Measurements from ENCODE around the gene PFN3. TPM values are rescaled to one million over a fixed set of nuclear protein-coding genes. Genes with fewer than 3 reads are reported as not detected.

Gene PFN3
- polyA plus RNA-seq, 1 experiment: not detected

- ChIA-PET POLR2A (interaction anchor here (0.6 to 1.4 kb wide), 5 partner anchors 9 to 128 kb away, joined by 3 to 12 read pairs (median 3); partner anchors contain the start of genes GRK6 and PDLIM7), CTCF (interaction anchor here (0.6 to 5.6 kb wide), 36 partner anchors 8 to 348 kb away, joined by 3 to 61 read pairs (median 5); partner anchors contain the start of genes LMAN2, SLC34A1 and ZNF346)
- Histone ChIP-seq H3K9me3 (ENCODE audit: control insufficient read depth, insufficient read depth, low read length) (peaks cover 4% of the 10 kb centered on the region; the same call in 1 of the 2 replicates), H3K27ac (ENCODE audit: low read depth, low read length) (no peak overlapping the region), H3K27me3 (ENCODE audit: control insufficient read depth, insufficient read depth, low read length) (no peaks in the 10 kb centered on the region), H3K4me3 (ENCODE audit: low read depth, low read length) (no peak overlapping the region)
- DNase-seq (ENCODE audit: low read depth, low spot score): no peak
- TF ChIP-seq, protein P1, sequence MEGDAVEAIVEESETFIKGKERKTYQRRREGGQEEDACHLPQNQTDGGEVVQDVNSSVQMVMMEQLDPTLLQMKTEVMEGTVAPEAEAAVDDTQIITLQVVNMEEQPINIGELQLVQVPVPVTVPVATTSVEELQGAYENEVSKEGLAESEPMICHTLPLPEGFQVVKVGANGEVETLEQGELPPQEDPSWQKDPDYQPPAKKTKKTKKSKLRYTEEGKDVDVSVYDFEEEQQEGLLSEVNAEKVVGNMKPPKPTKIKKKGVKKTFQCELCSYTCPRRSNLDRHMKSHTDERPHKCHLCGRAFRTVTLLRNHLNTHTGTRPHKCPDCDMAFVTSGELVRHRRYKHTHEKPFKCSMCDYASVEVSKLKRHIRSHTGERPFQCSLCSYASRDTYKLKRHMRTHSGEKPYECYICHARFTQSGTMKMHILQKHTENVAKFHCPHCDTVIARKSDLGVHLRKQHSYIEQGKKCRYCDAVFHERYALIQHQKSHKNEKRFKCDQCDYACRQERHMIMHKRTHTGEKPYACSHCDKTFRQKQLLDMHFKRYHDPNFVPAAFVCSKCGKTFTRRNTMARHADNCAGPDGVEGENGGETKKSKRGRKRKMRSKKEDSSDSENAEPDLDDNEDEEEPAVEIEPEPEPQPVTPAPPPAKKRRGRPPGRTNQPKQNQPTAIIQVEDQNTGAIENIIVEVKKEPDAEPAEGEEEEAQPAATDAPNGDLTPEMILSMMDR (IDR thresholded peaks at IDR 0.05; ENCODE audit: low read depth, low read length): no peak
Observed at GRCh38 chr5:177369645-177370440, 30.6 kb downstream of the PFN3 start.

DNA sequence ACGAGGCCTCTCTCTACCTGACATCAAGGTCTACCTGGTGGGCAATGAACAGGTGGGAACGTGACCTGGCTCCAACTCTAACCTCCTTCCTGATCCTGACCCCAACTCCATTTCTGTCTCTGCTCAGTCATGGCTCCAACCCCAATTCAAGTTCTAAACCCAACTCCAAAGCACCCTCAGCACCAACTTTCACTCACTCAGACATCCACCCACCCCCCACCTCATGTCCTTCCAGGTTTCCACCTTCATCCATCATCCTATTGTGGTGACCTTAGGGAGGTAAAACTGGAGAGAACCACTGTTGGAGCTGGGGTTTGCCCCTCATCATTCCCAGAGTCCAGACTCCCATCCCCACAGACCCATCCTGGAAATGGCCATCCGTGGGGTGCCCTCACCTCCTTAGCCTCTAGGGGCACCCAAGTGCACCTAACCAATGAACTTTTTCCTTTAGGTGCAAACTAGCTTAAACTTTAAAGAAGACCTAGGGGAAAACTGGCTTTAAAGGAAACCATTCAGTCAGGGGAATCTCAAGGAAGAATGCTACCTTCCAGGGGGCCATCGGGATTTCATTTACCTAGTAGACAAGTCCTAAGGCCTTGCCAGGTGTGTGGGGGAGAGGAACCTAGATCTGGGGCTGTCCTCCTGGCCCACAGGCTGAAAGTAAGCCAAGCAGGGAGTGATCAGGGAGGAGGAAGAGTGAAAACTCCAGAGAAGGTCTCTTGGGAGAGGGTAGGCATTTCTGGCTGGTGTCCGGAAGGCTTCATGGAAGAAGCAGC, 31.4 kb downstream of the PFN3 start:
- no peak for DNase-seq (ENCODE audit: low read depth, low spot score)
- TF ChIP-seq, protein P1 (IDR thresholded peaks at IDR 0.05; ENCODE audit: low read depth, low read length): peak; percentile 73
- Histone ChIP-seq H3K27me3 (ENCODE audit: control insufficient read depth, insufficient read depth, low read length) (no peaks in the 10 kb centered on the region), H3K4me3 (ENCODE audit: low read depth, low read length) (no peak overlapping the region), H3K9me3 (ENCODE audit: control insufficient read depth, insufficient read depth, low read length) (peaks cover 4% of the 10 kb centered on the region; the same call in 1 of the 2 replicates), H3K27ac (ENCODE audit: low read depth, low read length) (no peak overlapping the region)
- ChIA-PET POLR2A (no interaction called here), CTCF (interaction anchor here (0.6 to 5.6 kb wide), 16 partner anchors 8 to 133 kb away, joined by 3 to 61 read pairs (median 4); partner anchors contain the start of genes LMAN2 and SLC34A1)

DNA sequence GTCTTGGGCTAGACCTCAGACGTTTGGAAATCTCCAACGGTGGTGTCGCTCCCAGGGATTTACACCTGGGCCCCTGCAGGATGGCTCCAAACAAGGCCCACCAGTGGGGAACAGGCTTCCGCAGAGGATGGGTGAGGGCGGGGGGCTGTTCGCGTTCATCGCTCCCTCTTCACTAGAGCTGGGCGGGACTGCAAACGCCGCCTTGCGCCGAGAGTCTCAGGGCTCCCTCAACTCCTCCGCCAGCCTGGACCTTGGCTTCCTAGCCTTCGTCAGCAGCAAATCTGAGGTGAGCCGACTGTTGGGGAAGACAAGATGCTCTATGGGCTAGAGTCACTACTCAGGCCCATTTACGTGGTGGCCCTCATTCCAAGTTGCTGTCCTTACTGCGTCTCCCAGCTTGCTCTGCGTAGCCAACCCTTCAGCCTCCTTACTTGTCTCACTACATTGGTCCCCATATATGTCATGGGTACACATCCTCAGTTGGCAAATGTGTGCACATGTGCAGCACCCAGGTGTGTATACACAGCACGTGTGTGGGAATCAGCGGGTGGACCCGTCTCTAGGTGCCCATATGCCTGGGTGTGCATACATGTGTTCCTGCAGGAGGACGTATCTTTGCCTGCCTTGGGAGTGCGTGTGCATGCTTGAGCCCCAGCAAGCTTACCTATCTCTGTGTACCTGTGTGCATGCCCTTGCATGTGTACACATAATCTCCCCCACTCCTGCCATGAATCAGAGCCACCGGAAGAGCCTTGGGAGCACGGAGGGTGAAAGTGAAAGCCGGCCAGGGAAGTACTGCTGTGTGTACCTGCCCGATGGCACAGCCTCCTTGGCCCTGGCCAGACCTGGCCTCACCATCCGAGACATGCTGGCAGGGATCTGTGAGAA, 32.2 kb downstream of the PFN3 start:
- no peak for DNase-seq (ENCODE audit: low read depth, low spot score)
- Histone ChIP-seq H3K27me3 (ENCODE audit: control insufficient read depth, insufficient read depth, low read length) (no peaks in the 10 kb centered on the region), H3K4me3 (ENCODE audit: low read depth, low read length) (no peak overlapping the region), H3K27ac (ENCODE audit: low read depth, low read length) (no peak overlapping the region), H3K9me3 (ENCODE audit: control insufficient read depth, insufficient read depth, low read length) (peaks cover 4% of the 10 kb centered on the region; the same call in 1 of the 2 replicates)
- POLR2A ChIA-PET: interaction anchor here (2.1 kb wide), 1 partner anchor 11 kb away, joined by 6 read pairs; no protein-coding TSS in a partner anchor
- CTCF ChIA-PET: interaction anchor here (0.8 to 5.6 kb wide), 10 partner anchors 8 to 133 kb away, joined by 3 to 61 read pairs (median 4); partner anchors contain the start of genes LMAN2 and SLC34A1
- TF ChIP-seq, protein P1 (IDR thresholded peaks at IDR 0.05; ENCODE audit: low read depth, low read length): no peak

GRCh38 chr5:177367323-177367848, 33.1 kb downstream of the PFN3 start:
- DNase-seq (ENCODE audit: low read depth, low spot score): no peak
- POLR2A ChIA-PET: interaction anchor here (0.6 to 2.1 kb wide), 6 partner anchors 8 to 822 kb away, joined by 3 to 7 read pairs (median 4); partner anchors contain the start of genes GRK6 and LMAN2
- TF ChIP-seq, protein P1 (IDR thresholded peaks at IDR 0.05; ENCODE audit: low read depth, low read length): peak; percentile 23; the same call in 1 of the 2 replicates
- CTCF ChIA-PET: interaction anchor here (0.6 to 2.1 kb wide), 9 partner anchors 12 to 90 kb away, joined by 3 to 16 read pairs (median 5); partner anchors contain the start of gene LMAN2
- Histone ChIP-seq H3K27ac (ENCODE audit: low read depth, low read length) (no peak overlapping the region), H3K4me3 (ENCODE audit: low read depth, low read length) (peak overlapping the region; percentile 58), H3K27me3 (ENCODE audit: control insufficient read depth, insufficient read depth, low read length) (no peaks in the 10 kb centered on the region), H3K9me3 (ENCODE audit: control insufficient read depth, insufficient read depth, low read length) (peaks cover 4% of the 10 kb centered on the region; the same call in 1 of the 2 replicates)

Data from AG04450 (cell line).